ENCODE results near the gene TES.

Gene TES

GRCh38 chr7:116194115-116194514 lies 16.2 kb upstream of the TES start:
- DNase-seq = no peak

GRCh38 chr7:116195451-116195850 lies 14.9 kb upstream of the TES start:
- DNase-seq = no peak

- no peak for DNase-seq
Measured at GRCh38 chr7:116196947-116197346, 13.4 kb upstream of the TES start.

GRCh38 chr7:116197360-116197759 lies 13.0 kb upstream of the TES start:
- no peak for DNase-seq

GRCh38 chr7:116198748-116199410 lies 11.5 kb upstream of the TES start:
- DNase-seq = no peak

- no peak for DNase-seq
Measured at GRCh38 chr7:116200963-116201362, 9.4 kb upstream of the TES start.

- no peak for DNase-seq
Measured at GRCh38 chr7:116206141-116206540, 4.2 kb upstream of the TES start.

- DNase-seq = no peak
Measured at GRCh38 chr7:116208919-116209318, 1.4 kb upstream of the TES start.

- no peak for DNase-seq
Measured at GRCh38 chr7:116209561-116210070, 723 bp upstream of the TES start.

GRCh38 chr7:116211006-116211912 lies 920 bp downstream of the TES start:
- peak; percentile 79 for DNase-seq

GRCh38 chr7:116211913-116212596 lies 1.7 kb downstream of the TES start:
- no peak for DNase-seq

- DNase-seq = no peak
Measured at GRCh38 chr7:116212869-116213268, 2.5 kb downstream of the TES start.

GRCh38 chr7:116213361-116214130 lies 3.2 kb downstream of the TES start:
- no peak for DNase-seq

- DNase-seq = no peak
Measured at GRCh38 chr7:116214921-116215320, 4.6 kb downstream of the TES start.

- no peak for DNase-seq
Measured at GRCh38 chr7:116215551-116215950, 5.2 kb downstream of the TES start.

GRCh38 chr7:116216956-116217571 lies 6.7 kb downstream of the TES start:
- no peak for DNase-seq

GRCh38 chr7:116218051-116218645 lies 7.8 kb downstream of the TES start:
- no peak for DNase-seq

GRCh38 chr7:116218747-116219146 lies 8.4 kb downstream of the TES start:
- no peak for DNase-seq

- DNase-seq = no peak
Measured at GRCh38 chr7:116219288-116219687, 8.9 kb downstream of the TES start.

GRCh38 chr7:116219834-116220233 lies 9.5 kb downstream of the TES start:
- no peak for DNase-seq

- DNase-seq = no peak
Measured at GRCh38 chr7:116222501-116222900, 12.2 kb downstream of the TES start.

- DNase-seq = no peak
Measured at GRCh38 chr7:116223588-116223987, 13.2 kb downstream of the TES start.
